ENCODE results near the gene SLC35F2. TPM values are rescaled to one million over a fixed set of nuclear protein-coding genes. Genes with fewer than 3 reads are reported as not detected.

The SLC35F2 gene
- polyA plus RNA-seq, 4 donors: 10.3 to 21.5 (median 13.3) TPM

GRCh38 chr11:107791343-107792048, 67.1 kb downstream of the SLC35F2 start:
- Histone ChIP-seq H3K27ac (ENCODE audit: low read depth in 1 of 3, low read length in 2 of 3) (no peak overlapping the region), H3K4me3 (ENCODE audit: low read depth in 1 of 3, low read length in 3 of 3) (no peak overlapping the region), H3K9me3 (ENCODE audit: control insufficient read depth in 2 of 2, insufficient read depth in 1 of 2, low read depth in 1 of 2, low read length in 1 of 2) (no peaks in the 10 kb centered on the region), H3K27me3 (ENCODE audit: control insufficient read depth in 3 of 3, insufficient read depth in 3 of 3, low read length in 3 of 3) (no peaks in the 10 kb centered on the region), H3K36me3 (ENCODE audit: control insufficient read depth in 3 of 3, insufficient read depth in 2 of 3, low read depth in 1 of 3, low read length in 3 of 3) (peaks cover 0 to 10% (median 3%) of the 10 kb centered on the region in 3 donors), H3K4me1 (ENCODE audit: control insufficient read depth in 3 of 3, insufficient read depth in 2 of 3, low read depth in 1 of 3, low read length in 2 of 3) (no peaks in the 10 kb centered on the region)
- 72 to 83% (median 74%) methylated on average over 10 of the region's 10 CpGs for WGBS, 3 donors
- no peak for FAIRE-seq
- no peak for DNase-seq

- no peak for FAIRE-seq
- no peaks in the 10 kb centered on the region for H3K27me3 ChIP-seq (ENCODE audit: control insufficient read depth in 3 of 3, insufficient read depth in 3 of 3, low read length in 3 of 3)
- 89 to 94% (median 92%) methylated on average over 7 of the region's 7 CpGs for WGBS, 3 donors
Measured at GRCh38 chr11:107789767-107790166, 68.8 kb downstream of the SLC35F2 start.

GRCh38 chr11:107787733-107788132, 70.9 kb downstream of the SLC35F2 start:
- DNase-seq (no peak), FAIRE-seq (no peak)
- Histone ChIP-seq H3K4me3 (ENCODE audit: low read depth in 1 of 3, low read length in 3 of 3) (no peak overlapping the region), H3K27ac (ENCODE audit: low read depth in 1 of 3, low read length in 2 of 3) (no peak overlapping the region), H3K9me3 (ENCODE audit: control insufficient read depth in 2 of 2, insufficient read depth in 1 of 2, low read depth in 1 of 2, low read length in 1 of 2) (peaks cover 0 to 3% of the 10 kb centered on the region in 2 donors), H3K4me1 (ENCODE audit: control insufficient read depth in 3 of 3, insufficient read depth in 2 of 3, low read depth in 1 of 3, low read length in 2 of 3) (no peaks in the 10 kb centered on the region), H3K36me3 (ENCODE audit: control insufficient read depth in 3 of 3, insufficient read depth in 2 of 3, low read depth in 1 of 3, low read length in 3 of 3) (peaks cover 0 to 6% (median 3%) of the 10 kb centered on the region in 3 donors), H3K27me3 (ENCODE audit: control insufficient read depth in 3 of 3, insufficient read depth in 3 of 3, low read length in 3 of 3) (no peaks in the 10 kb centered on the region)
- WGBS, 3 donors: 83 to 94% (median 87%) methylated on average over 5 of the region's 5 CpGs

More at GRCh38 chr11:107789767-107790166, 68.8 kb downstream of the SLC35F2 start:
- Histone ChIP-seq H3K27ac (ENCODE audit: low read depth in 1 of 3, low read length in 2 of 3) (no peak overlapping the region), H3K36me3 (ENCODE audit: control insufficient read depth in 3 of 3, insufficient read depth in 2 of 3, low read depth in 1 of 3, low read length in 3 of 3) (peaks cover 0 to 10% (median 3%) of the 10 kb centered on the region in 3 donors), H3K9me3 (ENCODE audit: control insufficient read depth in 2 of 2, insufficient read depth in 1 of 2, low read depth in 1 of 2, low read length in 1 of 2) (peaks cover 0 to 3% of the 10 kb centered on the region in 2 donors), H3K4me3 (ENCODE audit: low read depth in 1 of 3, low read length in 3 of 3) (no peak overlapping the region), H3K4me1 (ENCODE audit: control insufficient read depth in 3 of 3, insufficient read depth in 2 of 3, low read depth in 1 of 3, low read length in 2 of 3) (no peaks in the 10 kb centered on the region)
- no peak for DNase-seq

GRCh38 chr11:107785401-107785800, 73.2 kb downstream of the SLC35F2 start:
- H3K27me3 ChIP-seq (ENCODE audit: control insufficient read depth in 3 of 3, insufficient read depth in 3 of 3, low read length in 3 of 3): no peaks in the 10 kb centered on the region
- H3K9me3 ChIP-seq (ENCODE audit: control insufficient read depth in 2 of 2, insufficient read depth in 1 of 2, low read depth in 1 of 2, low read length in 1 of 2): peaks cover 0 to 3% of the 10 kb centered on the region in 2 donors
- no peak for FAIRE-seq
- H3K4me3 ChIP-seq (ENCODE audit: low read depth in 1 of 3, low read length in 3 of 3): no peak overlapping the region
- no peaks in the 10 kb centered on the region for H3K4me1 ChIP-seq (ENCODE audit: control insufficient read depth in 3 of 3, insufficient read depth in 2 of 3, low read depth in 1 of 3, low read length in 2 of 3)
- no peak overlapping the region for H3K27ac ChIP-seq (ENCODE audit: low read depth in 1 of 3, low read length in 2 of 3)
- no peaks in the 10 kb centered on the region for H3K36me3 ChIP-seq (ENCODE audit: control insufficient read depth in 3 of 3, insufficient read depth in 2 of 3, low read depth in 1 of 3, low read length in 3 of 3)
- WGBS, 3 donors: 68 to 76% (median 68%) methylated on average over 5 of the region's 5 CpGs
- DNase-seq: no peak

- Histone ChIP-seq H3K36me3 (ENCODE audit: control insufficient read depth in 3 of 3, insufficient read depth in 2 of 3, low read depth in 1 of 3, low read length in 3 of 3) (no peaks in the 10 kb centered on the region), H3K27me3 (ENCODE audit: control insufficient read depth in 3 of 3, insufficient read depth in 3 of 3, low read length in 3 of 3) (no peaks in the 10 kb centered on the region), H3K9me3 (ENCODE audit: control insufficient read depth in 2 of 2, insufficient read depth in 1 of 2, low read depth in 1 of 2, low read length in 1 of 2) (peaks cover 0 to 3% of the 10 kb centered on the region in 2 donors), H3K27ac (ENCODE audit: low read depth in 1 of 3, low read length in 2 of 3) (no peak overlapping the region), H3K4me1 (ENCODE audit: control insufficient read depth in 3 of 3, insufficient read depth in 2 of 3, low read depth in 1 of 3, low read length in 2 of 3) (no peaks in the 10 kb centered on the region), H3K4me3 (ENCODE audit: low read depth in 1 of 3, low read length in 3 of 3) (no peak overlapping the region)
- FAIRE-seq: no peak
- 96 to 99% (median 97%) methylated on average over 4 of the region's 4 CpGs for WGBS, 3 donors
- no peak for DNase-seq
Measured at GRCh38 chr11:107783121-107783520, 75.5 kb downstream of the SLC35F2 start.

- Histone ChIP-seq H3K36me3 (ENCODE audit: control insufficient read depth in 3 of 3, insufficient read depth in 2 of 3, low read depth in 1 of 3, low read length in 3 of 3) (no peaks in the 10 kb centered on the region), H3K4me1 (ENCODE audit: control insufficient read depth in 3 of 3, insufficient read depth in 2 of 3, low read depth in 1 of 3, low read length in 2 of 3) (no peaks in the 10 kb centered on the region), H3K9me3 (ENCODE audit: control insufficient read depth in 2 of 2, insufficient read depth in 1 of 2, low read depth in 1 of 2, low read length in 1 of 2) (peaks cover 0 to 3% of the 10 kb centered on the region in 2 donors), H3K4me3 (ENCODE audit: low read depth in 1 of 3, low read length in 3 of 3) (no peak overlapping the region), H3K27me3 (ENCODE audit: control insufficient read depth in 3 of 3, insufficient read depth in 3 of 3, low read length in 3 of 3) (no peaks in the 10 kb centered on the region), H3K27ac (ENCODE audit: low read depth in 1 of 3, low read length in 2 of 3) (no peak overlapping the region)
- DNase-seq (no peak), FAIRE-seq (no peak)
- 22 to 41% (median 25%) methylated on average over 3 of the region's 3 CpGs for WGBS, 3 donors
Measured at GRCh38 chr11:107780775-107781174, 77.8 kb downstream of the SLC35F2 start.

- no peaks in the 10 kb centered on the region for H3K4me1 ChIP-seq (ENCODE audit: control insufficient read depth in 3 of 3, insufficient read depth in 2 of 3, low read depth in 1 of 3, low read length in 2 of 3)
- WGBS, 3 donors: 38 to 46% (median 41%) methylated on average over 3 of the region's 3 CpGs
- FAIRE-seq: no peak
- H3K36me3 ChIP-seq (ENCODE audit: control insufficient read depth in 3 of 3, insufficient read depth in 2 of 3, low read depth in 1 of 3, low read length in 3 of 3): no peaks in the 10 kb centered on the region
- no peak for DNase-seq
- H3K4me3 ChIP-seq (ENCODE audit: low read depth in 1 of 3, low read length in 3 of 3): no peak overlapping the region
- no peak overlapping the region for H3K27ac ChIP-seq (ENCODE audit: low read depth in 1 of 3, low read length in 2 of 3)
- H3K9me3 ChIP-seq (ENCODE audit: control insufficient read depth in 2 of 2, insufficient read depth in 1 of 2, low read depth in 1 of 2, low read length in 1 of 2): peaks cover 0 to 1% of the 10 kb centered on the region in 2 donors
- H3K27me3 ChIP-seq (ENCODE audit: control insufficient read depth in 3 of 3, insufficient read depth in 3 of 3, low read length in 3 of 3): no peaks in the 10 kb centered on the region
Measured at GRCh38 chr11:107780136-107780535, 78.5 kb downstream of the SLC35F2 start.

GRCh38 chr11:107778839-107779517, 79.6 kb downstream of the SLC35F2 start:
- DNase-seq (no peak), FAIRE-seq (no peak)
- H3K27ac ChIP-seq (ENCODE audit: low read depth in 1 of 3, low read length in 2 of 3): no peak overlapping the region
- H3K4me3 ChIP-seq (ENCODE audit: low read depth in 1 of 3, low read length in 3 of 3): no peak overlapping the region
- H3K36me3 ChIP-seq (ENCODE audit: control insufficient read depth in 3 of 3, insufficient read depth in 2 of 3, low read depth in 1 of 3, low read length in 3 of 3): no peaks in the 10 kb centered on the region
- WGBS, 3 donors: 75 to 77% (median 77%) methylated on average over 7 of the region's 7 CpGs
- H3K9me3 ChIP-seq (ENCODE audit: control insufficient read depth in 2 of 2, insufficient read depth in 1 of 2, low read depth in 1 of 2, low read length in 1 of 2): no peaks in the 10 kb centered on the region
- H3K4me1 ChIP-seq (ENCODE audit: control insufficient read depth in 3 of 3, insufficient read depth in 2 of 3, low read depth in 1 of 3, low read length in 2 of 3): no peaks in the 10 kb centered on the region
- no peaks in the 10 kb centered on the region for H3K27me3 ChIP-seq (ENCODE audit: control insufficient read depth in 3 of 3, insufficient read depth in 3 of 3, low read length in 3 of 3)
